Endothelial cell of umbilical vein (primary cell): ENCODE data around the gene TRIM32.

ENCODE experiments used
- CTCF ChIP-seq, 2 donors: IDR thresholded peaks; 1 replicate in 1 of 2; 2 replicates in 1 of 2; pipeline ENCODE4 v1.5.1; 2011; ENCODE audit warnings: low read length in 2 of 2, mild to moderate bottlenecking in 2 of 2, moderate library complexity in 2 of 2, control low read depth in 1 of 2, inconsistent platforms in 1 of 2, low read depth in 1 of 2; ENCODE audit not compliant: insufficient read depth in 1 of 2; ENCODE audit errors: extremely low read depth in 1 of 2
- EZH2 ChIP-seq: IDR thresholded peaks from 2 replicates; pipeline ENCODE4 v1.6.1; 2012; ENCODE audit warnings: borderline replicate concordance, low read depth, mild to moderate bottlenecking, moderate library complexity, low read length, inconsistent platforms; ENCODE audit not compliant: severe bottlenecking
- FOS ChIP-seq: IDR thresholded peaks from 2 replicates; pipeline ENCODE4 v1.6.1; 2011; ENCODE audit warnings: mild to moderate bottlenecking, low read length, moderate library complexity, borderline replicate concordance; ENCODE audit not compliant: insufficient read depth
- GATA2 ChIP-seq: IDR thresholded peaks from 2 replicates; pipeline ENCODE4 v1.7.0; 2011; ENCODE audit warnings: low read depth, mild to moderate bottlenecking, moderate library complexity, mixed read lengths, low read length; ENCODE audit not compliant: insufficient read length, insufficient read depth
- JUN ChIP-seq: IDR thresholded peaks from 2 replicates; pipeline ENCODE4 v1.6.1; 2011; ENCODE audit warnings: borderline replicate concordance, low read depth; ENCODE audit not compliant: insufficient read length, insufficient read depth
- MAX ChIP-seq: IDR thresholded peaks from 2 replicates; pipeline ENCODE4 v1.6.1; 2011; ENCODE audit not compliant: insufficient read depth, insufficient read length
- MYC ChIP-seq: IDR thresholded peaks from one replicate; pipeline ENCODE4 v1.6.1; 2011; ENCODE audit warnings: mild to moderate bottlenecking, low read depth, low read length
- POLR2A ChIP-seq: IDR thresholded peaks from 2 replicates; pipeline ENCODE4 v1.6.1; 2012; ENCODE audit warnings: low read depth, mild to moderate bottlenecking, control low read depth, low read length
- POLR2AphosphoS5 ChIP-seq: IDR thresholded peaks from 2 replicates; pipeline ENCODE4 v1.6.1; 2012; ENCODE audit warnings: low read depth, mild to moderate bottlenecking, control low read depth, low read length, moderate library complexity; ENCODE audit not compliant: insufficient read depth

GRCh38 chr9:116716438-116716837 lies 29.3 kb downstream of the TRIM32 start:
- TF ChIP-seq CTCF (IDR thresholded peaks at IDR 0.05; ENCODE audit: extremely low read depth in 1 of 2, insufficient read depth in 1 of 2, low read depth in 1 of 2, low read length in 2 of 2) = no peak
- TF ChIP-seq EZH2 = no peak
- TF ChIP-seq MAX = no peak
- no peak for TF ChIP-seq POLR2A
- no peak for TF ChIP-seq MYC
- TF ChIP-seq JUN = no peak
- no peak for TF ChIP-seq FOS
- TF ChIP-seq POLR2AphosphoS5 = no peak
- no peak for TF ChIP-seq GATA2
